Myocyte (in vitro differentiated cells): ENCODE measurements around the gene CCND1. TPM values are rescaled to one million over a fixed set of nuclear protein-coding genes. Genes with fewer than 3 reads are reported as not detected.

Source experiments
- DNase-seq: peaks from one replicate; pipeline ENCODE4 v3.0.0-alpha.2; 2012; ENCODE audit warnings: low read depth
- polyA plus RNA-seq: library from polyadenylated mRNA; unstranded; fragments of >200 nt; gene quantifications from one replicate; pipeline ENCODE4 v1.2.1, GENCODE V29; 2012; ENCODE audit warnings: missing spikeins
- total RNA-seq: library from RNA; depleted of rRNA; stranded (reverse); fragments of >200 nt; gene quantifications from 2 replicates; pipeline ENCODE4 v1.2.3, GENCODE V29; 2014

The CCND1 gene
- 107 and 133 TPM in 2 replicates for total RNA-seq
- polyA plus RNA-seq, result 292 TPM

GRCh38 chr11:69640995-69641581, at the start of gene CCND1:
Gene CCND1 (plus strand): TSS chr11:69641156. CDS start chr11:69641314, 158 bp downstream.
- peak; percentile 92 for DNase-seq

GRCh38 chr11:69592986-69593650, 47.8 kb upstream of the CCND1 start:
- no peak for DNase-seq

GRCh38 chr11:69593851-69594250, 47.1 kb upstream of the CCND1 start:
- DNase-seq, result no peak

GRCh38 chr11:69594481-69594880, 46.5 kb upstream of the CCND1 start:
- no peak for DNase-seq

- no peak for DNase-seq
These were observed 44.9 kb upstream of the CCND1 start for GRCh38 chr11:69595805-69596665.

GRCh38 chr11:69598147-69598546, 42.8 kb upstream of the CCND1 start:
- DNase-seq, result peak; percentile 1

GRCh38 chr11:69599502-69599901, 41.5 kb upstream of the CCND1 start:
- DNase-seq, result peak; percentile 3

GRCh38 chr11:69600001-69600400, 41.0 kb upstream of the CCND1 start:
- DNase-seq, result no peak

GRCh38 chr11:69601011-69601975, 39.7 kb upstream of the CCND1 start:
- DNase-seq, result no peak

GRCh38 chr11:69603111-69603836, 37.7 kb upstream of the CCND1 start:
- DNase-seq, result no peak

- no peak for DNase-seq
These were observed 36.9 kb upstream of the CCND1 start for GRCh38 chr11:69604055-69604454.

- DNase-seq, result no peak
These were observed 35.0 kb upstream of the CCND1 start for GRCh38 chr11:69605737-69606526.

- DNase-seq, result no peak
These were observed 31.6 kb upstream of the CCND1 start for GRCh38 chr11:69609351-69609750.

GRCh38 chr11:69611548-69612526, 29.1 kb upstream of the CCND1 start:
- DNase-seq, result no peak

- no peak for DNase-seq
These were observed 27.4 kb upstream of the CCND1 start for GRCh38 chr11:69613594-69613993.

- DNase-seq, result no peak
These were observed 26.9 kb upstream of the CCND1 start for GRCh38 chr11:69614085-69614484.

GRCh38 chr11:69615545-69616278, 25.2 kb upstream of the CCND1 start:
- no peak for DNase-seq

GRCh38 chr11:69617220-69617619, 23.7 kb upstream of the CCND1 start:
- DNase-seq, result no peak
